NT2/D1 (cell line): ENCODE data around the gene UBE3C.

Experiments
- SUZ12 ChIP-seq: IDR thresholded peaks from 2 replicates; pipeline ENCODE4 v1.6.1; 2011; ENCODE audit not compliant: insufficient read length, insufficient read depth; ENCODE audit errors: extremely low read depth
- YY1 ChIP-seq: IDR thresholded peaks from 2 replicates; pipeline ENCODE4 v1.6.1; 2011; ENCODE audit not compliant: insufficient read length, insufficient read depth

GRCh38 chr7:157122800-157123495 is 15.8 kb upstream of the UBE3C start:
- TF ChIP-seq YY1 (no peak), SUZ12 (no peak)
